ENCODE measurements around the gene LINGO1. TPM values are rescaled to one million over a fixed set of nuclear protein-coding genes. Genes with fewer than 3 reads are reported as not detected.

LINGO1 gene
- total RNA-seq, 2 experiments from 2014 or later, result not detected

DNA sequence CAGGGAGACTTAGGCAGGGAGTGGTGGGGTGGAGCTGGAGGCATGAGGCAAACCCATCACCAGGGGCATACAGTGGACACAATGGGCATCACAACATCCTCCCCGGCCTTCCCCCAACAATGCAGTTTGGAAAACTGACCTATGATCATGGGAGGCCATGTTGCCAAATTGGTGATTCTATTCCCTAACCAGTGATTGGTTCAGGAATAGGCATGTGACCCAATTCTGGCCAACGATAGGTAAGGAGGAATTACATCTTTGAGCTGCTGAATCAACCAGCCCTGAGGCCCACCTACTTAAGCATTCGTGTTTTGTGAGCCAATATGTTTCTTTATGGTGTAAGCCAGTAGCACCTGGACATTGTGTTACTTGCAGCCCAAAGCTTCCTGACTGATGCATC lies 40.0 kb downstream of the LINGO1 start:
- ATAC-seq, result no peak
- H3K27me3 Mint-ChIP-seq, result no peaks in the 10 kb centered on the region
- POLR2A ChIA-PET, result no interaction called here
- H3K36me3 Mint-ChIP-seq (ENCODE audit: low read depth), result no peaks in the 10 kb centered on the region
- H3K4me1 Mint-ChIP-seq (ENCODE audit: low read depth), result no peaks in the 10 kb centered on the region
- TF ChIP-seq, protein P1, sequence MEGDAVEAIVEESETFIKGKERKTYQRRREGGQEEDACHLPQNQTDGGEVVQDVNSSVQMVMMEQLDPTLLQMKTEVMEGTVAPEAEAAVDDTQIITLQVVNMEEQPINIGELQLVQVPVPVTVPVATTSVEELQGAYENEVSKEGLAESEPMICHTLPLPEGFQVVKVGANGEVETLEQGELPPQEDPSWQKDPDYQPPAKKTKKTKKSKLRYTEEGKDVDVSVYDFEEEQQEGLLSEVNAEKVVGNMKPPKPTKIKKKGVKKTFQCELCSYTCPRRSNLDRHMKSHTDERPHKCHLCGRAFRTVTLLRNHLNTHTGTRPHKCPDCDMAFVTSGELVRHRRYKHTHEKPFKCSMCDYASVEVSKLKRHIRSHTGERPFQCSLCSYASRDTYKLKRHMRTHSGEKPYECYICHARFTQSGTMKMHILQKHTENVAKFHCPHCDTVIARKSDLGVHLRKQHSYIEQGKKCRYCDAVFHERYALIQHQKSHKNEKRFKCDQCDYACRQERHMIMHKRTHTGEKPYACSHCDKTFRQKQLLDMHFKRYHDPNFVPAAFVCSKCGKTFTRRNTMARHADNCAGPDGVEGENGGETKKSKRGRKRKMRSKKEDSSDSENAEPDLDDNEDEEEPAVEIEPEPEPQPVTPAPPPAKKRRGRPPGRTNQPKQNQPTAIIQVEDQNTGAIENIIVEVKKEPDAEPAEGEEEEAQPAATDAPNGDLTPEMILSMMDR (IDR thresholded peaks at IDR 0.05), result no peak
- no peak overlapping the region for H3K4me3 Mint-ChIP-seq
- H3K9me3 Mint-ChIP-seq, result no peaks in the 10 kb centered on the region
- intact Hi-C loops (cut with micrococcal nuclease), result no loop called here
- CTCF ChIA-PET, result no interaction called here
- DNase-seq, result no peak
- no peak overlapping the region for H3K27ac Mint-ChIP-seq

DNA sequence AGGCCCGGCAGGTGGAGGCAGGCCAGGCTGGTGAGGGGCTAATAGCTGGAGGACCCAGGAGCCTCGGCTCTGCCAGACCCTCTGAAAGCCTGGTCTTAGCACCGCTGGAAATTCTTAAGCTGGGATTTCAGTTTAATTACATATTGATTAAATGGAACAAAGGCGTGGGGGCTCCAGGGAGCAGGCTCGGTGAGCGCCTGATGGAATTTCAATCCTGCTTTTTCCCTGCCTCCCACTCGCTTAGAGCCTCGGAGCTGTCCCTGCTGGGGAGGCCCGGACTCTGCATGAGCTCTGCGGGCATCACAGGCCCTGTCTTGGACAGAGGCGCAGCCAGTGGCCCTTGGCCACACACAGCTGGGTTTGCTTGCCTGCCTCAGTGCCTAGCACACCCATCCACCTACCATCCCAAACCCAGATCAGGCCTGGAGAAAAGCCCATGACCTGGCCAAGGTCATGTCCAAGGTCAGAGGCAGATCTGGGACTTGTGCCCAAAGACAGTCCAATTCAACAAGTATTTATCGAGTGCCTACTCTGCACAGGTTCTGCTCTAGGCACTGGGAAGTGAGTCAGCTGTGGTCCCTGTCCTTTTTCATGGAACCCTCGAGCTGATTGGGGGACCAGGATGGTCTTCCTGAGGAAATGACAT lies 40.6 kb downstream of the LINGO1 start:
- no peak for ATAC-seq
- H3K4me3 Mint-ChIP-seq, result no peak overlapping the region
- H3K9me3 Mint-ChIP-seq, result no peaks in the 10 kb centered on the region
- intact Hi-C loops (cut with micrococcal nuclease), result no loop called here
- TF ChIP-seq, protein P1 (IDR thresholded peaks at IDR 0.05), result no peak
- DNase-seq, result no peak
- no peak overlapping the region for H3K27ac Mint-ChIP-seq
- CTCF ChIA-PET, result no interaction called here
- POLR2A ChIA-PET, result no interaction called here
- no peaks in the 10 kb centered on the region for H3K4me1 Mint-ChIP-seq (ENCODE audit: low read depth)
- H3K36me3 Mint-ChIP-seq (ENCODE audit: low read depth), result no peaks in the 10 kb centered on the region
- H3K27me3 Mint-ChIP-seq, result no peaks in the 10 kb centered on the region

GRCh38 chr15:77589839-77590238 lies 42.9 kb downstream of the LINGO1 start:
- ChIA-PET POLR2A (no interaction called here), CTCF (no interaction called here)
- Mint-ChIP-seq H3K4me1 (ENCODE audit: low read depth) (no peaks in the 10 kb centered on the region), H3K36me3 (ENCODE audit: low read depth) (no peaks in the 10 kb centered on the region), H3K9me3 (no peaks in the 10 kb centered on the region), H3K27me3 (no peaks in the 10 kb centered on the region), H3K27ac (no peak overlapping the region), H3K4me3 (no peak overlapping the region)
- TF ChIP-seq, protein P1 (IDR thresholded peaks at IDR 0.05), result no peak
- no peak for ATAC-seq
- intact Hi-C loops (cut with micrococcal nuclease), result no loop called here
- DNase-seq, result no peak

DNA sequence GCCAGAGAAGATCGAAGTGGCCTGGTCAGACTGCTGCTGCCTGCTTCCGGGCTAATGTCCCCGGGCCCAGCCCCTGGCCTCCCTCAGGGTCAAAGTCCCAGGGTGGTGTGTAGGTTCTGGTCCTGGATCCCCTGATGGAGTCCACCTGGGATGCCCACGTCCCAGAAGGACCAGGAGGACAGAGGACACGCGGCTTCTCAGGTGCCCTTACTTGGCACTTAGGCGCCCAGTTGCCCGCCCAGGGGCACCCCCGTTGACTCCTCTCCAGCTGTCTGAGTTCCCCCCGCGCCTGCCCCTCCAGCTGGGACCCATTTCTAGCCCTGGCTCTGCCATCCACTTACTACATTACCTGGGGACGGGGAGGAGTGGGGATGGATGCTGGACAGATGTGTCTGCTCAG lies 44.6 kb downstream of the LINGO1 start:
- H3K9me3 Mint-ChIP-seq, result no peaks in the 10 kb centered on the region
- intact Hi-C loops (cut with micrococcal nuclease), result no loop called here
- no peaks in the 10 kb centered on the region for H3K27me3 Mint-ChIP-seq
- H3K4me1 Mint-ChIP-seq (ENCODE audit: low read depth), result no peaks in the 10 kb centered on the region
- POLR2A ChIA-PET, result no interaction called here
- ATAC-seq (no peak), DNase-seq (no peak)
- TF ChIP-seq, protein P1 (IDR thresholded peaks at IDR 0.05), result no peak
- no peak overlapping the region for H3K27ac Mint-ChIP-seq
- H3K4me3 Mint-ChIP-seq, result no peak overlapping the region
- CTCF ChIA-PET, result no interaction called here
- H3K36me3 Mint-ChIP-seq (ENCODE audit: low read depth), result no peaks in the 10 kb centered on the region

GRCh38 chr15:77584691-77585090 lies 48.0 kb downstream of the LINGO1 start:
- no peak for ATAC-seq
- H3K27ac Mint-ChIP-seq, result no peak overlapping the region
- intact Hi-C loops (cut with micrococcal nuclease), result no loop called here
- no peaks in the 10 kb centered on the region for H3K4me1 Mint-ChIP-seq (ENCODE audit: low read depth)
- no peaks in the 10 kb centered on the region for H3K27me3 Mint-ChIP-seq
- CTCF ChIA-PET, result no interaction called here
- no peak for DNase-seq
- H3K4me3 Mint-ChIP-seq, result no peak overlapping the region
- H3K36me3 Mint-ChIP-seq (ENCODE audit: low read depth), result no peaks in the 10 kb centered on the region
- POLR2A ChIA-PET, result no interaction called here
- H3K9me3 Mint-ChIP-seq, result no peaks in the 10 kb centered on the region
- TF ChIP-seq, protein P1 (IDR thresholded peaks at IDR 0.05), result no peak

Measured in activated CD8-positive, alpha-beta T cell treated with anti-CD3 and anti-CD28 coated beads for 36 hours (primary cell).